ENCODE data around the gene KCTD1.

KCTD1 gene

GRCh38 chr18:26536032-26536431 lies 12.3 kb downstream of the KCTD1 start:
- no peak overlapping the region for H3K14ac ChIP-seq (ENCODE audit: low read length)
- no peak overlapping the region for H4K12ac ChIP-seq (ENCODE audit: low read depth, low read length)
- no peak overlapping the region for H3K23ac ChIP-seq (ENCODE audit: low read length)
- H3K27me3 ChIP-seq (ENCODE audit: insufficient read depth, low read length): no peaks in the 10 kb centered on the region
- no peaks in the 10 kb centered on the region for H3K9me3 ChIP-seq (ENCODE audit: insufficient read depth, low read depth, low read length)
- H4K8ac ChIP-seq (ENCODE audit: low read depth, low read length): no peak overlapping the region
- no peak overlapping the region for H3K4me3 ChIP-seq (ENCODE audit: low read depth, low read length)
- no peak overlapping the region for H2BK12ac ChIP-seq (ENCODE audit: low read length)
- DNase-seq: no peak
- no peak overlapping the region for H2AK5ac ChIP-seq (ENCODE audit: low read length)
- no peak overlapping the region for H2BK5ac ChIP-seq (ENCODE audit: low read depth, low read length, poor library complexity)
- H3K18ac ChIP-seq (ENCODE audit: low read length): no peak overlapping the region
- no peak overlapping the region for H3K9ac ChIP-seq (ENCODE audit: low read length)
- no peaks in the 10 kb centered on the region for H3K79me2 ChIP-seq (ENCODE audit: control insufficient read depth, insufficient read depth, low read length, poor library complexity)
- H3K27ac ChIP-seq (ENCODE audit: low read depth, low read length): no peak overlapping the region
- H3K79me1 ChIP-seq (ENCODE audit: low read length): no peaks in the 10 kb centered on the region
- H3K4me1 ChIP-seq (ENCODE audit: control insufficient read depth in 1 of 2, insufficient read depth in 2 of 2, low read length in 2 of 2): peaks cover 7 to 8% of the 10 kb centered on the region in 2 experiments
- no peak overlapping the region for H3K4me2 ChIP-seq (ENCODE audit: low read length)
- H2AFZ ChIP-seq (ENCODE audit: insufficient read depth, low read length, poor library complexity): no peak overlapping the region
- H2BK120ac ChIP-seq (ENCODE audit: insufficient read depth, low read length, poor library complexity): no peak overlapping the region
- no CpG with 5 or more reads among the region's 1 CpG for WGBS (ENCODE audit: extremely low coverage, insufficient coverage, insufficient read length)
- H3K36me3 ChIP-seq (ENCODE audit: control insufficient read depth in 1 of 2, insufficient read depth in 2 of 2, low read length in 2 of 2): no peaks in the 10 kb centered on the region
- no peak overlapping the region for H3K4ac ChIP-seq (ENCODE audit: low read depth, low read length)
- no peak overlapping the region for H4K91ac ChIP-seq (ENCODE audit: low read depth, low read length)

DNA sequence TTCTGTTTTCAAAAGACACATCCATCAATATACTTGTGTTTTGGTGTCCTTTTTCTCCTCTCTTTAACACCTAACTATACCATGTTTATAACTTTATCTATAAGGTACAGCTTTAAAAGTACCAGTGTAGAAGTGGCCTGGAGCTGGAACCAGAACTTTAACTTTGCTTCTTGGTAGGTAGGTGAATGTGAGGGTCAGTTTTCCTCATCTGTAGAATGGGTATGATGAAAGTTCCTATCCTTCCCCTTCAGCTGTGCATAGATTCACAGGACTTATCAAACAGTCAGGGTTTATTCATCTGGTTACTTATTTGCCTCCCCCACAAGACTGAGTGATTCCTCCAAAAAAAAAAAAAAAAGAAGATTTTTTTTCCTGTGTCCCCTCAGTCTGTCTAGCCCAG lies 12.7 kb downstream of the KCTD1 start:
- peaks cover 3 to 4% of the 10 kb centered on the region in 2 experiments for H3K4me1 ChIP-seq (ENCODE audit: control insufficient read depth in 1 of 2, insufficient read depth in 2 of 2, low read length in 2 of 2)
- no peak overlapping the region for H3K18ac ChIP-seq (ENCODE audit: low read length)
- H3K23ac ChIP-seq (ENCODE audit: low read length): no peak overlapping the region
- H3K14ac ChIP-seq (ENCODE audit: low read length): no peak overlapping the region
- H3K9ac ChIP-seq (ENCODE audit: low read length): no peak overlapping the region
- H3K4ac ChIP-seq (ENCODE audit: low read depth, low read length): no peak overlapping the region
- no peaks in the 10 kb centered on the region for H3K36me3 ChIP-seq (ENCODE audit: control insufficient read depth in 1 of 2, insufficient read depth in 2 of 2, low read length in 2 of 2)
- H3K79me1 ChIP-seq (ENCODE audit: low read length): no peaks in the 10 kb centered on the region
- DNase-seq: no peak
- no peak overlapping the region for H3K4me2 ChIP-seq (ENCODE audit: low read length)
- H2BK120ac ChIP-seq (ENCODE audit: insufficient read depth, low read length, poor library complexity): no peak overlapping the region
- H4K12ac ChIP-seq (ENCODE audit: low read depth, low read length): no peak overlapping the region
- H3K27me3 ChIP-seq (ENCODE audit: insufficient read depth, low read length): no peaks in the 10 kb centered on the region
- H2BK12ac ChIP-seq (ENCODE audit: low read length): no peak overlapping the region
- H2BK5ac ChIP-seq (ENCODE audit: low read depth, low read length, poor library complexity): no peak overlapping the region
- H3K79me2 ChIP-seq (ENCODE audit: control insufficient read depth, insufficient read depth, low read length, poor library complexity): no peaks in the 10 kb centered on the region
- H4K8ac ChIP-seq (ENCODE audit: low read depth, low read length): no peak overlapping the region
- H2AFZ ChIP-seq (ENCODE audit: insufficient read depth, low read length, poor library complexity): no peak overlapping the region
- H3K4me3 ChIP-seq (ENCODE audit: low read depth, low read length): no peak overlapping the region
- no peak overlapping the region for H3K27ac ChIP-seq (ENCODE audit: low read depth, low read length)
- H2AK5ac ChIP-seq (ENCODE audit: low read length): no peak overlapping the region
- no peaks in the 10 kb centered on the region for H3K9me3 ChIP-seq (ENCODE audit: insufficient read depth, low read depth, low read length)
- H4K91ac ChIP-seq (ENCODE audit: low read depth, low read length): no peak overlapping the region

GRCh38 chr18:26532367-26533340 lies 15.7 kb downstream of the KCTD1 start:
- H3K27ac ChIP-seq (ENCODE audit: low read depth, low read length): no peak overlapping the region
- no peak overlapping the region for H2BK120ac ChIP-seq (ENCODE audit: insufficient read depth, low read length, poor library complexity)
- no peak overlapping the region for H3K9ac ChIP-seq (ENCODE audit: low read length)
- no peak overlapping the region for H4K8ac ChIP-seq (ENCODE audit: low read depth, low read length)
- H3K18ac ChIP-seq (ENCODE audit: low read length): no peak overlapping the region
- no peak overlapping the region for H3K14ac ChIP-seq (ENCODE audit: low read length)
- H2BK5ac ChIP-seq (ENCODE audit: low read depth, low read length, poor library complexity): no peak overlapping the region
- DNase-seq: no peak
- no peak overlapping the region for H4K91ac ChIP-seq (ENCODE audit: low read depth, low read length)
- H4K12ac ChIP-seq (ENCODE audit: low read depth, low read length): no peak overlapping the region
- no CpG with 5 or more reads among the region's 9 CpGs for WGBS (ENCODE audit: extremely low coverage, insufficient coverage, insufficient read length)
- H2AFZ ChIP-seq (ENCODE audit: insufficient read depth, low read length, poor library complexity): no peak overlapping the region
- no peak overlapping the region for H3K4ac ChIP-seq (ENCODE audit: low read depth, low read length)
- H3K4me3 ChIP-seq (ENCODE audit: low read depth, low read length): no peak overlapping the region
- H3K79me2 ChIP-seq (ENCODE audit: control insufficient read depth, insufficient read depth, low read length, poor library complexity): no peaks in the 10 kb centered on the region
- H3K36me3 ChIP-seq (ENCODE audit: control insufficient read depth in 1 of 2, insufficient read depth in 2 of 2, low read length in 2 of 2): no peaks in the 10 kb centered on the region
- no peaks in the 10 kb centered on the region for H3K79me1 ChIP-seq (ENCODE audit: low read length)
- H3K4me2 ChIP-seq (ENCODE audit: low read length): no peak overlapping the region
- no peaks in the 10 kb centered on the region for H3K9me3 ChIP-seq (ENCODE audit: insufficient read depth, low read depth, low read length)
- peaks cover 0 to 2% of the 10 kb centered on the region in 2 experiments for H3K4me1 ChIP-seq (ENCODE audit: control insufficient read depth in 1 of 2, insufficient read depth in 2 of 2, low read length in 2 of 2)
- no peak overlapping the region for H2BK12ac ChIP-seq (ENCODE audit: low read length)
- H3K23ac ChIP-seq (ENCODE audit: low read length): no peak overlapping the region
- no peak overlapping the region for H2AK5ac ChIP-seq (ENCODE audit: low read length)
- H3K27me3 ChIP-seq (ENCODE audit: insufficient read depth, low read length): no peaks in the 10 kb centered on the region

DNA sequence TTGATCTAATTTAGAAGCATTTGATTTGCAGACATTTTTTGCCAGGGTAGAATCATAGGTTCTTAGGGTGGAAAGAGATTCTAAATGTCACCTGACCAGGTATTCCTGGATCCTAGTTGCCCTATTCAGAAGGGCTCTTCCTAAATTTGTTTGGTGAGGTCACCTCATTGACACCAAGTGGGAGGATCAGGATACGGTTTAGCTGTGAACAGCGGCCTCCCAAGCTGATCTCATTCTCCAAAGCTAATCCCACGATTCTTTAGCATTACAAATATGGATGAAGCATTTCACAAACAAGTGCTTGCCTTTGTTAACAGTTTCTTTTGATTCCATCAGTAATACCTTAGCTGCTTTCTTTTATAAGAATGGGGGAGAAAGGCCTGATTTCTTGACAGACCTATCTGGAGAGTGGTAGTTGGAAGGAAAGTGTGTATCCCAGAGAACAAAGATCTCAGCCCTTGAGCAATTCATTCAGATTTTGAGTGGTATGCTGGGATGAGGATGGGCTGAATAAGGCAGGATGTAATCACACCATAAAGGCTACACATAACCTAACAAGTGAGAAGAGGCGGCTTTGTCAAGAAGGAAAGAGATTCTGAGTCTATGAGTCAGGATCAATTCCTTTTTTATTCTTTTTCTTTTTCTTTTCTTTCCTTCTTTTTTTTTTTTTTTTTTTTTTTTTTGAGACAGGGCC lies 16.6 kb downstream of the KCTD1 start:
- Histone ChIP-seq H3K4me1 (ENCODE audit: control insufficient read depth in 1 of 2, insufficient read depth in 2 of 2, low read length in 2 of 2) (peaks cover 0 to 5% of the 10 kb centered on the region in 2 experiments), H3K14ac (ENCODE audit: low read length) (no peak overlapping the region), H3K4me2 (ENCODE audit: low read length) (no peak overlapping the region), H2BK120ac (ENCODE audit: insufficient read depth, low read length, poor library complexity) (no peak overlapping the region), H3K79me2 (ENCODE audit: control insufficient read depth, insufficient read depth, low read length, poor library complexity) (no peaks in the 10 kb centered on the region), H4K8ac (ENCODE audit: low read depth, low read length) (no peak overlapping the region), H3K4ac (ENCODE audit: low read depth, low read length) (no peak overlapping the region), H3K23ac (ENCODE audit: low read length) (no peak overlapping the region), H3K36me3 (ENCODE audit: control insufficient read depth in 1 of 2, insufficient read depth in 2 of 2, low read length in 2 of 2) (no peaks in the 10 kb centered on the region), H4K12ac (ENCODE audit: low read depth, low read length) (no peak overlapping the region), H2BK12ac (ENCODE audit: low read length) (no peak overlapping the region), H3K27ac (ENCODE audit: low read depth, low read length) (no peak overlapping the region), H3K4me3 (ENCODE audit: low read depth, low read length) (no peak overlapping the region), H2BK5ac (ENCODE audit: low read depth, low read length, poor library complexity) (no peak overlapping the region), H4K91ac (ENCODE audit: low read depth, low read length) (no peak overlapping the region), H3K9ac (ENCODE audit: low read length) (no peak overlapping the region), H3K18ac (ENCODE audit: low read length) (no peak overlapping the region), H2AFZ (ENCODE audit: insufficient read depth, low read length, poor library complexity) (no peak overlapping the region), H3K27me3 (ENCODE audit: insufficient read depth, low read length) (no peaks in the 10 kb centered on the region), H3K79me1 (ENCODE audit: low read length) (no peaks in the 10 kb centered on the region), H2AK5ac (ENCODE audit: low read length) (no peak overlapping the region), H3K9me3 (ENCODE audit: insufficient read depth, low read depth, low read length) (no peaks in the 10 kb centered on the region)
- no peak for DNase-seq
- WGBS (ENCODE audit: extremely low coverage, insufficient coverage, insufficient read length): no CpG with 5 or more reads among the region's 4 CpGs
